NCI-H2107 treated with DMSO at 0.1 percent for 48 hours (cell line): ENCODE data around the gene PEDS1.
"Not testable (repeated sequence)": the region's sequence is repeated elsewhere in the genome, so short reads cannot be mapped to it uniquely, and the experiment has no call there.

ENCODE experiments used
- DNase-seq: peaks from one replicate; lab custom pipeline; 2025; ENCODE audit not compliant: unreplicated experiment; lab: John Stamatoyannopoulos, UW

PEDS1 gene

DNA sequence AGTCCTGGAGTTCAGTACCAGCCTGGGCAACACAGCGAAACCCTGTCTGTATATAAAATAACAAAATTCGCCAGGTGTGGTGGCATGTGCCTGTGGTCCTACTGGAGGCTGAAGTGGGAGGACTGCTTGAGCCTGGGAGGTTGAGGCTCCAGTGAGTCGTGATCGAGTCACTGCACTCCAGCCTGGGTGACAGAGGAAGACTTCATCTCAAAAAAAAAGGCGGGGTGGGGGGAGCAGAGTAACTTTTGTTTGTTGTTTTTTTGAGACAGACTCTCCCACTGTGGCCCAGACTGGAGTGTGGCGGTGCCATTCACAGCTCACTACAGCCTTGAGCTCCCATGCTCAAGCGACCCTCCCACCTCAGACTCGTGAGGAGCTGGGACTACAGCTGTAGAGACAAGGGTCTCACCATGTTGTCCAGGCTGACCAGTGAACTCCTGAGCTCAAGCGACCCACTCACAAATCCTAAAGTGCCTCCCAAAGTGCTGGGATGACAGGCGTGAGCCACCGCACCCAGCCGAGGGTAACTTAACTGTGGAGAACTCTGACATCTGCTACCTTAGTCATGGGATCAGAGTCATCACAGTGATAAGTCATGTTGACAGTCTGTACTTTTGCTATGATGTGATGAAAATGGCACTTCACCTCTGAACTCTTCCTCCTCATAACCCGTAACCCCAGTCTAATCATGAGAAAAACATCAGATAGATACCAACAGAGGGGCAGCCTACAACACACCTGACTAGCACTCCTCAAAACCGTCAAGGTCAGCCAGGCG lies 16.5 kb downstream of the PEDS1 start:
- DNase-seq: no peak

DNA sequence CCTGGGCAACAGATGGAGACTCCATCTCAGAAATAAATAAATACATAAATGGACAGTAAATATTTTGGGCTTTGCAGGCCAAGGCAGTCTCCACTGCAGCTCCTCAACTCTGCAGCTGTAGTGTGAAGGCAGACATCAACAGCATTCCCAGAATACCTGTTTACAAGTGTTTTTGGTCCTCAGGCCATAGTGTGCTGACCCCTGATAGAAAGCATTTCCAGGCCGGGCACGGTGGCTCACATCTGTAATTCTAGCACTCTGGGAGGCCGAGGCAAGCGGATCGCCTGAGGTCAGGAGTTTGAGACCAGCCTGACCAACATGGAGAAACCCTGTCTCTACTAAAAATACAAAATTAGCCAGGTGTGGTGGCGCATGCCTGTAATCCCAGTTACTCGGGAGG lies 18.4 kb downstream of the PEDS1 start:
- not testable (repeated sequence) for DNase-seq

DNA sequence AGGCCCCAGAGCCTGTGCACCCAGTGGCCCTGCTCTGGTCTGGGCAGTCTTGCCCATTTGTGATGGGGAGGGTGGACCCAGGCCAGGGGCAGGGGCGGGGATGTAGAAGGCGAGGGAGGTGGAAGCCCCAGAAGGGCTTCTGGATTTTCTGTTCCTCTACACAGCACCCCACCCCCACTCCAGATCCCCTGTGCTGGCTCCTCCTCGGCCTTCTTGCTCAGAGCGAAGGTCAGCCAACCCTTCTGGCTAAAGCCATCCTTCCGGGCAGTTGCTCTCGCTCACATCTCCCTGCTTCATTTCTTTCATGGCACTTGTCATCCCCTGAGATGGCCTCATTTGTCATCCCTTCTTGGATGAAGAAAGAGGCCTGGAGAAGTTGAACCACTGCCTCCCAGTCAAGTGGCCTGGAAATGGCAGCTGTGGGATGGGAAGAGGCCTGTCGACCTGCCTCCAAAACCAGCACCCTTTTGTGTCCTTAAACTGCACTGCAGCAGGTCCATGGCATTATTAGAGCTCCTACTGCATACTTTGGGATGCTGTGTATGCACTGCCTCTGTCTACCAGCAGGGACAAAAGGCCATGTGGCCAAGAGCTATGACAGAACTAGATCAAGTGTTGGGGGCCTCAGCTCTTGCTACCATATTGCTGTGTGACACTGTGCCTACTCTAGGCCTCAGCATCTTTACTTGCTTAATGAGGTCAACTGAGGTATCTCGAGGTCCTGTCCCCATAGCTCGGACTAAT lies 19.9 kb downstream of the PEDS1 start:
- no peak for DNase-seq

DNA sequence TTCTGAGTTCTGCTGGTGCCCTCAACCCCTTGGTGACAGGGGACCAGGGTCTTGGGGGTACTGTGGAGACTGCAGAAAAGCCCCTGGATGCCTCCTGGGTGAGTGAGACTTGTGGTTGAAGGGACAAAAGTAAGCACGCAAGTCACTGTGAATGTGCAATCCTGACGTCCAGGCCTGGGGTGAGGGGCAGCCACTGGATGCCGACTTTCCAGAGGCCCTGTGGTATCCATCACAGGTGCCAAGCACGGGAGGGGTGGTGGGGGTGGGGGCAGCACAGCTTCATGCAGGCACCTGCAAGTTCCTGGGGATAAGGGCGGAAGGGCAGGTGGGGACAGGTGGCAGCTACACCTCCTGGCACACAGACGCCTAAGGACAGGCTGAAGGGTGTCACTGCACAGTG lies 20.5 kb downstream of the PEDS1 start:
- peak; percentile 66 for DNase-seq

DNA sequence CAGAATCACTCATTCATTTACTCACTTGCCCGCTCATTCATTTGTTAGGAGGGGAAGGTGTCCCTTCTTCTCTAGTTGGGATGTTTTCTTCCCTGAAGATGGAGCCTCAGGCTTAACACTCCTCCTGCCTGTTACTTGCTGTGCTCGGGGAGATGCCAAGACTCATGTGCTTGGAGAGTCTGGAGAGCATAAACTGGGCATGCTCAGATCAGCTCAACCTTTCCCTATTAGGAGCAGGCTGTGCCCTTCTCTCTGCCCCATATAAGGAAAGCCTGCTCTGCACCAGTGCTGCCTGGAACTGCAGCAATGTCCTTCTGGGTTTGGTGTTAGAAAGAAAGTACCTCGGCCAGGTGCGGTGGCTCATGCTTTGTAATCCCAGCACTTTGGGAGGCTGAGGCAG lies 22.5 kb downstream of the PEDS1 start:
- no peak for DNase-seq

DNA sequence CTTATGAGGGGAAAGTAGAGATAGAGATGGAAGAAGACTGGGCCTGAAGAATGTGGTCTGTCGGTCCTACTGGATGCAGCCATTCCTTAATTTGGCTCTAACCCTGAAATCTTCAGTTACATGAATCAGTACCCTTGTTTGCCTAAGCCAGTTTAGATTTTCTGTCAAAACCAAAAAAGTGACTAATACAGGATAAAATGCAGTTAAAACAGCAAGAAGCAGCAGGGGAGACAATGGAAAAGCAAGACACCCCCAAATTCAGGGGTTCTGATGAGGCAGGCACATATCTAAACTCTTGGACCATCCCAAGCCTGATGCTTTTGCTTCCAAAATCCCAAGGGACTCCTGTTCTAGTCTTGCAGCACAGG lies 23.2 kb downstream of the PEDS1 start:
- no peak for DNase-seq

DNA sequence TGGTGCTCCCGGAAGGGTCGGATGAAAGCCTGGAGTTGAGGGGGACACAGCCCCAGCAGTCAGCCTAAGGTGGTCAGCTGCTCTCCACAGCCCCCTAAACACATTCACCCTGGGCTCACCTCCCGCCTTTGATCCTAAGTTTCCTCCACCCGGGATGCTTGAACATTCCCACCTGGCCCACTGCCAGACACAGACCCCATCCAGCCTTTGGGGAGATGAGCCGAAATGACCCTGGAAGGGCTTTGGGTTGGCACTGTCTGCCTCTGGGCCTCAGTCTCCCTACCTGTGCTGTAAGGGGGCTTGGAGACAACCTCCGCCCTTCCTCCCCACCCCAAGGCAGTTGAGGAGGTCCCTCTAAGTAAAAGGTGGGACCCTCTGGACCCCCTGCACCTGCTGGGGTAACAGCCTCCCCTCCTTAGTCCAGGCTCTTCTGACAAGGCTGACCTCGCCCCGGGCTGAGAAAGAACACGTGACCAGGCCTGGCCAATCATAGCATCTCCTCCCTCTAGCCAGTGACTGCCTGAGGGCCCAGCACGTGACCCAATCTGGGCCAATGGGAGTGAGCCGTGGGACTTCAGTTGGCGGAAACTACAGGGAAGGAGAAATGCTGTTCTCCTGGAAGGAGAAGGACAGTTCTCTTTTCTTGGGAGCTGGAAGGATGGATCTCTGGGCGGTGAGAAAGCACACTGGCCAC lies 23.7 kb downstream of the PEDS1 start:
- DNase-seq: no peak

GRCh38 chr20:50128520-50128905 lies 25.0 kb downstream of the PEDS1 start:
- DNase-seq: no peak

- peak; percentile 73 for DNase-seq
Measured at GRCh38 chr20:50127587-50128519, 25.7 kb downstream of the PEDS1 start.

DNA sequence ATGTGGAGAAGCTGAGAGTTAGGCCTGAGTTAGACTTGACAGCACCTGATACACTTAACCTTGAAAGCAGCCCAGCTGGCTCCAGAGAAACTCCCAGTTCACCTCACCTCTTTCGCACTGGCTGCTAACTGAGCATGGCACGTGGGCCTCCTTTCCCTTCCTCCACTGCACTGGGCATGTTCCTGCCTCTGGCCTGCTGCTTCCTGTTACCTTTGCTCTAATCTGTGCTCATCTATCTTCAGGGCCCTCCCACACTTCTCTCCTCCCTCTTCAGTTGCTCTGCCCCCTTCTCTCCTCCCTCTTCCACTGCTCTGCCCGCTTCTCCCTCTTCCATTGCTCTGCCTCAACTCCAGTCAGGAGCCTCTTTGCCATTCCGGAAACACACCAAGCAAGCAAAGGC lies 26.9 kb downstream of the PEDS1 start:
- DNase-seq: no peak

DNA sequence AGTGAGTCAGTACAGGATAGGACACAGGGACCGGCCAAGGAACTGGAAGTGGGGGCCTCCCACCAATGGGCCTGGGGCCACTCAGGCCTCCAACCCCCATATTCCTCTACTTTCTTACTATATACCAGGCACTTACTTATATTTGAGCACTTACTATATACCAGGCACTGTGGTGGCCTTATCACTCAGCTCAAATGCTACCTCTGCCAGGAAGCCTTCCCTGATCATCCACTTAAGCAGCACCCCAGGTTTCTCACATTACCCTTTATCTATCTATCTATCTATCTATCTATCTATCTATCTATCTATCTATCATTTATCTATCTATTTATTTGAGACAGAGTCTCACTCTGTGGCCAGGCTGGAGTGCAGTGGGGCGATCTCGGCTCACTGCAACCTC lies 28.2 kb downstream of the PEDS1 start:
- no peak for DNase-seq

- DNase-seq: no peak
Measured at GRCh38 chr20:50124496-50124895, 29.0 kb downstream of the PEDS1 start.

DNA sequence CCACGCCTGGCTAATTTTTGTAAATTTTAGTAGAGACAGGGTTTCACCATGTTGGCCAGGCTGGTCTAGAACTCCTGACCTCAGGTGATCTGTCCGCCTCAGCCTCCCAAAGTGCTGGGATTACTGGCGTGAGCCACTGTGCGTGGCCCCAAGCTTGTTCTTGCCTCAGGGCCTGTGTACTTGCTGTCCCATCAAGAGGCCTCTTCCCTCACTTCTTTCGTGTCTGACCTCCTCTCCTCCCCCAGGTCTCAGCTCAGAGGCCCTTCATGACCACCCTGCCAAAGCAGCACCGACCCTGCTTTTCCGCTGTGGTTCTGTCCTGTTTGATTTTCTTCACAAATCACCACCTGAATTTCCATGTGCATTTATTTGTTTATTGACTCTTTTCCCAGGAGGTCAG lies 30.1 kb downstream of the PEDS1 start:
- no peak for DNase-seq

- DNase-seq: no peak
Measured at GRCh38 chr20:50122763-50123162, 30.8 kb downstream of the PEDS1 start.

GRCh38 chr20:50121858-50122271 lies 31.7 kb downstream of the PEDS1 start:
- no peak for DNase-seq

DNA sequence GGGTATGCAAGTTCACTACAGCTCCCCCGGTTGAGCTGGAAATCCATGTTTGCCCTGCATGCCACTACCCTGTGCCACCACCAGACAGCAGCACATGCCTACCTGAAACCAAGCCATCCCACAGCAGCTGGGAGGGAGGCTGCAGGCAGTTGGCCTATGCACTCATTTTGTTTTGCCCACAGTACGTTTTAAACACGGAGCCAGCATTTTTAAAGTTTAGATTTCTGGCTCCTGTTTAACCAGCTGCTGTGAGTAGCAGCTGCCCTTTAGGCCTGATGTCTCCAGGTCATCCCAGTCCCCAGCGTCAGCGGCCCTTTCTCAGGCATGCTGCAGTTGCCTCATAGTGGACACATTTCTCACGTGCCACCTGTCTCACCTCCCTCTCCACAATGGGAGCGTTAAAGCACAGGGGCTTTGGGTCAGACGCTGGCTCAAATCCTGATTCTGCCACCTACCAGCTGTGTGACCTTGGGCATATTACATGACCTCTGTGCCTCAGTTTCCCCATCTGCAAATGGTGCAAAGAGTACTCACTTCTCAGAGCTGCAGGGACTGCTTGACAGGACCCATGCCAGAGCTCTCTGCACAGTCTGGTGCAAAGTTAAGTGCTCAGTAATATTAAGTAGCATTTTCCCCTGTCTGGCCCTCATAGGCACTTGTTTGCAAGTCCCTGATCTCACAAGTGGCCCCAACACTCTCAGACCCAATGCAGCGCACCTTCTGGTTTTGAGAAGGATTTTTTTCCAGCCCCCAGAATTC lies 32.4 kb downstream of the PEDS1 start:
- DNase-seq: peak; percentile 82

DNA sequence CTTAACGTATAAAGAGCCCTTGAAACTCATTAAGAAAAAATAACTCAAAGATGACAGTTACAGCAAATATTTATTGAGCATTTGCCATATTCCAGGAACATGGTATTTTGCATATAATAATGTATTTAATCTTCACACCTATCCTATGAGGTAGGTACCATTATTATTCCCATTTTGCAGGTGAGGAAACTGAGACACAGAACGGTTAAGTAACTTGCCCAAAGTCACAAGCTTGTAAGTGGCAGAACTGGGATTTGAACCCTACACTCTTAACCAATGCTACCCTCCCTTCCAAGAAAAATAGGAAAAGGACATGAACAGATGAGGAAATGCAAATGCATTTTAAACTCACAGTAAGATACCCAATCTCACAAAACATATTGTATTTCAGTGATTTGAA lies 35.3 kb downstream of the PEDS1 start:
- no peak for DNase-seq

- no peak for DNase-seq
Measured at GRCh38 chr20:50116368-50116999, 37.0 kb downstream of the PEDS1 start.

GRCh38 chr20:50115591-50116367 lies 37.7 kb downstream of the PEDS1 start:
- peak; percentile 96 for DNase-seq
